K562 (cell line): Measurements from ENCODE around the gene PRKACG. TPM values are rescaled to one million over a fixed set of nuclear protein-coding genes. Genes with fewer than 3 reads are reported as not detected.
A peak's percentile ranks its signal among the peaks of the same experiment; 100 is the strongest.

ENCODE experiments used
- ATAC-seq: fragments of 200-7000 bp; cut with Tn5 transposase; 3 replicates; pipeline ENCODE4 v1.9.1; 2020; ENCODE audit warnings: moderate library complexity
- BruUV-seq: library from RNA; stranded (reverse); fragments of 400-500 nt; replicated peaks from 2 replicates; lab custom pipeline; 2021; lab: Mats Ljungman, UMichigan
- CTCF ChIA-PET: fragments of 300-600 bp; formaldehyde crosslinking; extraction: SDS; loops from one replicate; lab custom pipeline; 2021; ENCODE audit warnings: low intra/inter-chr PET ratio; lab: Yijun Ruan, JAX
- POLR2A ChIA-PET: fragments of 300-600, 350-650 bp; sonication (Branson Sonifier 250); formaldehyde crosslinking; extraction: SDS; loops from one replicate; lab custom pipeline; 2021; ENCODE audit warnings: antibody characterized with exemption, inconsistent platforms; lab: Yijun Ruan, JAX
- DNase-seq, 4 experiments: peaks; one replicate each; pipeline versions ENCODE4 v3.0.0 to v3.0.0-alpha.2; 2011 to 2018; ENCODE audit warnings: low spot score in 3 of 4, mixed read lengths in 3 of 4; ENCODE audit errors: extremely low read depth in 1 of 4
- FAIRE-seq: peaks from 2 replicates; lab custom pipeline; 2011; peaks lifted over from hg19 to GRCh38; lab: Jason Lieb, UNC
- H2AFZ ChIP-seq: 2 replicates; pipeline ENCODE4 v1.6.0; 2011; ENCODE audit warnings: low read depth, low read length, control low read depth, inconsistent platforms
- H3K27ac ChIP-seq: fragments of 200-600 bp; 3 replicates; pipeline ENCODE4 v1.8.0; 2011; ENCODE audit warnings: low read depth, mild to moderate bottlenecking, control low read depth, inconsistent platforms, low read length, moderate library complexity, mixed read lengths; ENCODE audit errors: extremely low read depth
- H3K27me3 ChIP-seq, 2 experiments: fragments of 300-600 bp in 1 of 2; 2 replicates in 1 of 2; 3 replicates in 1 of 2; pipeline versions ENCODE4 v1.6.0 to v1.8.0; 2011; ENCODE audit warnings: inconsistent platforms in 2 of 2, low read length in 2 of 2, mild to moderate bottlenecking in 1 of 2, mixed read lengths in 1 of 2, moderate library complexity in 1 of 2; ENCODE audit not compliant: control insufficient read depth in 2 of 2, insufficient read depth in 2 of 2
- H3K36me3 ChIP-seq: fragments of 300-600 bp; 3 replicates; pipeline ENCODE4 v1.8.0; 2011; ENCODE audit warnings: mild to moderate bottlenecking, low read length, inconsistent platforms; ENCODE audit not compliant: control insufficient read depth, insufficient read depth
- H3K4me1 ChIP-seq, 2 experiments: fragments of 200-600 bp in 1 of 2; replicated peaks in 1 of 2; 2 replicates in 1 of 2; 3 replicates in 1 of 2; pipeline versions ENCODE4 v1.5.1 to v1.8.0; 2011; ENCODE audit warnings: inconsistent platforms in 2 of 2, low read length in 2 of 2, mild to moderate bottlenecking in 1 of 2, mixed read lengths in 1 of 2, moderate library complexity in 1 of 2; ENCODE audit not compliant: control insufficient read depth in 2 of 2, insufficient read depth in 2 of 2
- H3K4me2 ChIP-seq: 2 replicates; pipeline ENCODE4 v1.6.1; 2011; ENCODE audit warnings: low read length, control low read depth, inconsistent platforms, mixed read lengths; ENCODE audit not compliant: insufficient read depth
- H3K4me3 ChIP-seq: fragments of 200-600 bp; sonication (generic), shearing (Covaris generic); 2 replicates; pipeline ENCODE4 v1.5.1; 2016; ENCODE audit warnings: control low read depth, inconsistent platforms
- H3K79me2 ChIP-seq: fragments of 200-600 bp; 3 replicates; pipeline ENCODE4 v1.8.0; 2011; ENCODE audit warnings: low read length, inconsistent platforms; ENCODE audit not compliant: control insufficient read depth, insufficient read depth
- H3K9ac ChIP-seq, 2 experiments: 2 replicates each; pipeline versions ENCODE4 v1.6.0 to v1.6.1; 2011; ENCODE audit warnings: low read depth in 2 of 2, low read length in 2 of 2, control low read depth in 1 of 2, inconsistent platforms in 1 of 2, mild to moderate bottlenecking in 1 of 2, mixed read lengths in 1 of 2; ENCODE audit not compliant: insufficient read depth in 1 of 2
- H3K9me1 ChIP-seq: one replicate; pipeline ENCODE4 v1.6.0; 2011; ENCODE audit warnings: inconsistent platforms, mild to moderate bottlenecking, low read length, moderate library complexity; ENCODE audit not compliant: control insufficient read depth, insufficient read depth
- H3K9me3 ChIP-seq: replicated peaks from 2 replicates; pipeline ENCODE4 v1.5.1; 2011; ENCODE audit warnings: low read depth, low read length, inconsistent platforms; ENCODE audit not compliant: control insufficient read depth, insufficient read depth
- H4K20me1 ChIP-seq: replicated peaks from 2 replicates; pipeline ENCODE4 v1.6.1; 2011; ENCODE audit warnings: low read length, inconsistent platforms, mixed read lengths; ENCODE audit not compliant: control insufficient read depth, insufficient read depth
- CHD2 ChIP-seq: IDR thresholded peaks from 2 replicates; pipeline ENCODE4 v1.6.1; 2011; ENCODE audit warnings: low read depth, low read length
- FOXJ3 ChIP-seq: sonication (generic); formaldehyde crosslinking; IDR thresholded peaks from 2 replicates; pipeline ENCODE4 v1.4.0; 2020; ENCODE audit warnings: mild to moderate bottlenecking, missing genetic modification reagents
- HDAC1 ChIP-seq, 2 experiments: fragments of 450-650 bp; IDR thresholded peaks; 2 replicates each; pipeline ENCODE4 v1.6.1; 2016 to 2017; ENCODE audit warnings: inconsistent platforms in 1 of 2, mild to moderate bottlenecking in 1 of 2, moderate library complexity in 1 of 2
- HNRNPUL1 ChIP-seq: fragments of 200-400 bp; formaldehyde crosslinking; IDR thresholded peaks from 2 replicates; pipeline ENCODE4 v1.6.1; 2017; ENCODE audit warnings: low read length
- PHB2 ChIP-seq: fragments of 450-650 bp; IDR thresholded peaks from 2 replicates; pipeline ENCODE4 v1.6.1; 2017; ENCODE audit warnings: low read depth
- PRPF4 ChIP-seq: fragments of 200-400 bp; formaldehyde crosslinking; IDR thresholded peaks from one replicate; pipeline ENCODE4 v1.6.1; 2017; ENCODE audit warnings: low read length, low read depth, mild to moderate bottlenecking; ENCODE audit not compliant: insufficient read depth, poor library complexity, severe bottlenecking
- TAF9B ChIP-seq: fragments of 450-650 bp; IDR thresholded peaks from 2 replicates; pipeline ENCODE4 v1.6.1; 2018; ENCODE audit warnings: mild to moderate bottlenecking; ENCODE audit not compliant: partially characterized antibody
- TSHZ1 ChIP-seq: fragments of 250-450 bp; sonication (Bioruptor Pico); IDR thresholded peaks from 2 replicates; pipeline ENCODE4 v1.4.0; 2020; ENCODE audit warnings: mild to moderate bottlenecking, moderate library complexity
- ZBTB8A ChIP-seq: fragments of 450-650 bp; IDR thresholded peaks from 2 replicates; pipeline ENCODE4 v1.6.1; 2018; ENCODE audit warnings: mild to moderate bottlenecking, moderate library complexity; ENCODE audit not compliant: partially characterized antibody
- ZNF696 ChIP-seq: fragments of 250-450 bp; sonication (Bioruptor Pico); conservative IDR thresholded peaks from 2 replicates; pipeline ENCODE4 v1.4.0; 2020; ENCODE audit warnings: mild to moderate bottlenecking, moderate library complexity
- WGBS: fragments of 100-300 bp; shearing (Covaris generic); methylation state at CpG from one replicate; pipeline ENCODE4 v1.1.6; 2016; ENCODE audit warnings: low coverage, mixed read lengths; ENCODE audit not compliant: insufficient coverage; ENCODE audit errors: missing lambda C conversion rate; 5-methylcytosine and 5-hydroxymethylcytosine counted together
- in situ Hi-C: fragments of 300-500 bp; cut with MboI; formaldehyde crosslinking; loops from 4 replicates; pipeline ENCODE4 v1.15.0; 2018; ENCODE audit warnings: inconsistent platforms, mixed read lengths
- intact Hi-C: fragments of 100-400 bp; cut with micrococcal nuclease; formaldehyde crosslinking; loops from 2 replicates; pipeline ENCODE4 v1.14.2; 2022
- polyA plus RNA-seq, 8 experiments: library from polyadenylated mRNA; depleted of rRNA in 4 of 8; stranded (reverse) in 5 of 8; unstranded in 3 of 8; fragments of >200 nt; fragmentation: Nextera tagmentation in 2 of 8; fragmentation: Illumina TruSeq in 1 of 8; extraction: Ambion mirVana in 2 of 8; extraction: Trizol in 1 of 8; gene quantifications; 2 replicates each; pipeline versions ENCODE4 v1.2.1 to v1.2.3, GENCODE V29; 2011 to 2014; ENCODE audit warnings: inconsistent platforms in 1 of 8, missing spikeins in 1 of 8
- total RNA-seq, 7 experiments: library from RNA; depleted of rRNA in 6 of 7; stranded (reverse); fragments of >200 nt in 6 of 7; fragmentation: Illumina TruSeq in 2 of 7; extraction: Trizol in 2 of 7; gene quantifications; 2 replicates each; pipeline versions ENCODE4 v1.2.1 to v1.2.3, GENCODE V29; 2011 to 2021; ENCODE audit warnings: low replicate concordance in 1 of 7
- TF ChIP-seq, protein P1 (sequence below): fragments of 450-650 bp; IDR thresholded peaks from 2 replicates; pipeline ENCODE4 v1.6.1; 2016; ENCODE audit warnings: antibody characterized with exemption
- TF ChIP-seq, protein P2 (sequence below): fragments of 450-650 bp; formaldehyde crosslinking; IDR thresholded peaks from 2 replicates; pipeline ENCODE4 v1.4.0; 2020; ENCODE audit warnings: mild to moderate bottlenecking, mixed read lengths

Gene PRKACG
- total and polyA plus RNA-seq, 9 of the 15 experiments (the other 6 are each of a cell fraction or from before 2014, with no cell fraction given) = not detected

- H3K4me1 ChIP-seq = peaks cover 26 to 55% of the 10 kb centered on the region in 2 experiments
- no peaks in the 10 kb centered on the region for H4K20me1 ChIP-seq
- H3K27ac ChIP-seq = peak overlapping the region; percentile 97
- FAIRE-seq (peak; percentile 88), ATAC-seq (peak; percentile 76), DNase-seq (peak in 3 of 4 experiments; percentile 14 to 70 (median 53))
- no peaks in the 10 kb centered on the region for H3K27me3 ChIP-seq
- in situ Hi-C loops (no loop called here), intact Hi-C loops (loop anchor here (5.0 kb wide), 1 partner anchor 243 kb away; no protein-coding TSS in a partner anchor)
- H3K4me3 ChIP-seq = no peak overlapping the region
- CTCF ChIA-PET = no interaction called here
- WGBS = 3% methylated on average over 8 of the region's 8 CpGs
- peak overlapping the region; percentile 79 for H2AFZ ChIP-seq
- no peaks in the 10 kb centered on the region for H3K36me3 ChIP-seq
- no peaks in the 10 kb centered on the region; the same call in 1 of the 2 replicates for H3K9me3 ChIP-seq
- H3K9me1 ChIP-seq = no peaks in the 10 kb centered on the region
- H3K79me2 ChIP-seq = no peaks in the 10 kb centered on the region
- H3K4me2 ChIP-seq = peak overlapping the region; percentile 69
- H3K9ac ChIP-seq = peak overlapping the region in 1 of 2 experiments; percentile 66; a peak in 3 of 4 replicates
- POLR2A ChIA-PET = interaction anchor here (0.7 to 1.0 kb wide), 4 partner anchors 14 to 314 kb away, joined by 3 to 5 read pairs (median 3); no protein-coding TSS in a partner anchor
- BruUV-seq = no TSS peak
- TF ChIP-seq PRPF4 = no peak
- TF ChIP-seq CHD2 = no peak
- TF ChIP-seq, protein P1, sequence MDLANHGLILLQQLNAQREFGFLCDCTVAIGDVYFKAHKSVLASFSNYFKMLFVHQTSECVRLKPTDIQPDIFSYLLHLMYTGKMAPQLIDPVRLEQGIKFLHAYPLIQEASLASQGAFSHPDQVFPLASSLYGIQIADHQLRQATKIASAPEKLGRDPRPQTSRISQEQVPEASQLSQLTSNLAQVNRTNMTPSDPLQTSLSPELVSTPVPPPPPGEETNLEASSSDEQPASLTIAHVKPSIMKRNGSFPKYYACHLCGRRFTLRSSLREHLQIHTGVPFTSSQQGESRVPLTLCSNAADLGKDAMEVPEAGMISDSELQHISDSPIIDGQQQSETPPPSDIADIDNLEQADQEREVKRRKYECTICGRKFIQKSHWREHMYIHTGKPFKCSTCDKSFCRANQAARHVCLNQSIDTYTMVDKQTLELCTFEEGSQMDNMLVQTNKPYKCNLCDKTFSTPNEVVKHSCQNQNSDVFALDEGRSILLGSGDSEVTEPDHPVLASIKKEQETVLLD = 0 out of 2 replicates have a peak, but pooled peaks have one; percentile 28
- no peak for TF ChIP-seq FOXJ3 (CRISPR knock-in tag)
- no peak for TF ChIP-seq ZNF696 (CRISPR knock-in tag)
- no peak for TF ChIP-seq PHB2
- peak in 1 of 2 experiments; percentile 32; a peak in 1 of 4 replicates for TF ChIP-seq HDAC1 (IDR thresholded peaks at IDR 0.05)
- no peak for TF ChIP-seq HNRNPUL1
- TF ChIP-seq, protein P2, sequence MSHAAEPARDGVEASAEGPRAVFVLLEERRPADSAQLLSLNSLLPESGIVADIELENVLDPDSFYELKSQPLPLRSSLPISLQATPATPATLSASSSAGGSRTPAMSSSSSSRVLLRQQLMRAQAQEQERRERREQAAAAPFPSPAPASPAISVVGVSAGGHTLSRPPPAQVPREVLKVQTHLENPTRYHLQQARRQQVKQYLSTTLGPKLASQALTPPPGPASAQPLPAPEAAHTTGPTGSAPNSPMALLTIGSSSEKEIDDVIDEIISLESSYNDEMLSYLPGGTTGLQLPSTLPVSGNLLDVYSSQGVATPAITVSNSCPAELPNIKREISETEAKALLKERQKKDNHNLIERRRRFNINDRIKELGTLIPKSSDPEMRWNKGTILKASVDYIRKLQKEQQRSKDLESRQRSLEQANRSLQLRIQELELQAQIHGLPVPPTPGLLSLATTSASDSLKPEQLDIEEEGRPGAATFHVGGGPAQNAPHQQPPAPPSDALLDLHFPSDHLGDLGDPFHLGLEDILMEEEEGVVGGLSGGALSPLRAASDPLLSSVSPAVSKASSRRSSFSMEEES = no peak
- no peak for TF ChIP-seq TSHZ1 (CRISPR knock-in tag)
- TF ChIP-seq ZBTB8A = no peak
- no peak for TF ChIP-seq TAF9B
Measured at GRCh38 chr9:69020301-69021145, 6.6 kb upstream of the PRKACG start.
